ENCODE data around the gene HTRA3.
"Not testable (repeated sequence)": the region's sequence is repeated elsewhere in the genome, so short reads cannot be mapped to it uniquely, and the experiment has no call there.

The HTRA3 gene

DNA sequence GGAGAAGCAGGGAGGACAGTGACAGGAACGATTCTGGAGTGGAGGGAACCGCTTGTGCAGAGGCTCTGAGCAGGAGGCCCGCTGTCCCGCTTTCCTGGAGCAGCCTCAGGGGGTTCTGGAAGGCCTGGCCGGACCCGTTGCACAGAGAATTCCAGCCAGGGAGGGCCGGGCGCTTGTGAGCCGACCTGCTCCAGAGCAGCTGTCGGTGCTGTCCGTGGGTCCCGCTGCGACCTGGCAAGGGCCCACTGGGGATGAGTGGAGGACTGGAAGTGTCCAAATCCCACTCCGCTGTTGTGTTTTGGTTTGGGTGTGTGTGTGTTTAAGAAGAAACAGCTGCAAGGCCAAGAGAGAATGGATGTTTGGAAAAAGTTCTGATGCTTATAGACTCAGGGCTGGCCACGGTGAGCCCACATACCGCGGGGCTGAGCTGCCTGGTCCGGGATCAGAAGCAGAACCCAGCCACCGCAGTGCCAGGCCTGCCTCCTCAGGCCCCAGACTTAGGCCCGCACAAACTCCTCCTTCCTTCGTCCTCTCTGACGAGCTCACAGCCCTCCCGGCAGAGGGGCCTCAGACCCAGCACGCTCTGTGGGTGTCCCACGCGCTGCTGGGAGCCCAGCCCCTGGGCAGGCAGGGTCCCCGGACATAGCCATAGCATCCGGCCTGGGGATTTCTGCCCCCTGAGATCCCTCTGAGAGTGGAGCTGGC lies 73.9 kb downstream of the HTRA3 start:
- no peak for DNase-seq (ENCODE audit: low read depth)

DNA sequence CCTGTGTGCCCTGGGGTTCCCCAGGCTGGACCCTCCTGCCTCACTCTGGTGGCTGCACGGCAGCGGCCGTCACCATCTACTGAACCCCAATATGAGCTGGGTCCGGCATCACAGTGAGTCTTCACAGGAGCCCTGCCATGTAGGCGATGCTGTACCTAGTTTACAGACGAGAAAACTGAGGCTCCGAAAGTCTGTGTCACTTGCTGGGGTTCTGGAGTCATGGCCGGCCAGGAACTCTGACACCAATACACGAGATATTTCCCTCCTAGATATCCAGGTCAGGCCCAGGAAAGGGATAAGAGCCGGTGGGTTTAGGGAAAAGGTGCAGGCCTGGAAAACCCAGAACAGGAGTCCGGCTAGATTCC lies 74.4 kb downstream of the HTRA3 start:
- DNase-seq (ENCODE audit: low read depth), result no peak

DNA sequence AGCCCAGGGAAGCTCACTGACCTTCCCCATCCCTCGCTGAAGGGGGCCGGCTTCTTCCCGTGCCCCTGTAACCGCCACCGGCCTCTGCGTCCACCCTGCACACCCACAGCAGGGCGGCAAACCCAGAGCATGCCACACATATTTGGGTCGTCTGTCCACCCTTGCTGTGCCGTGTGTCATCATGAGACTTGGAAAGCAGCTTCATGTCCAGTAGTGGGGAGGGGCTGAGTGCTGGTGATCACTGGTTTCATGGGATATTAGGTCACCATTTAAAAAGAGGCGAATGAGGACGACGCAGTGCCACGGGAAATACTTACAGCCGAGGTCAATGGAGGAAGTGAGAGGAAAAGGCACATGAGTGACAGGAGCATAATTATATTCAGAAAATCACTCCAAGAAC lies 74.8 kb downstream of the HTRA3 start:
- DNase-seq (ENCODE audit: low read depth), result no peak

DNA sequence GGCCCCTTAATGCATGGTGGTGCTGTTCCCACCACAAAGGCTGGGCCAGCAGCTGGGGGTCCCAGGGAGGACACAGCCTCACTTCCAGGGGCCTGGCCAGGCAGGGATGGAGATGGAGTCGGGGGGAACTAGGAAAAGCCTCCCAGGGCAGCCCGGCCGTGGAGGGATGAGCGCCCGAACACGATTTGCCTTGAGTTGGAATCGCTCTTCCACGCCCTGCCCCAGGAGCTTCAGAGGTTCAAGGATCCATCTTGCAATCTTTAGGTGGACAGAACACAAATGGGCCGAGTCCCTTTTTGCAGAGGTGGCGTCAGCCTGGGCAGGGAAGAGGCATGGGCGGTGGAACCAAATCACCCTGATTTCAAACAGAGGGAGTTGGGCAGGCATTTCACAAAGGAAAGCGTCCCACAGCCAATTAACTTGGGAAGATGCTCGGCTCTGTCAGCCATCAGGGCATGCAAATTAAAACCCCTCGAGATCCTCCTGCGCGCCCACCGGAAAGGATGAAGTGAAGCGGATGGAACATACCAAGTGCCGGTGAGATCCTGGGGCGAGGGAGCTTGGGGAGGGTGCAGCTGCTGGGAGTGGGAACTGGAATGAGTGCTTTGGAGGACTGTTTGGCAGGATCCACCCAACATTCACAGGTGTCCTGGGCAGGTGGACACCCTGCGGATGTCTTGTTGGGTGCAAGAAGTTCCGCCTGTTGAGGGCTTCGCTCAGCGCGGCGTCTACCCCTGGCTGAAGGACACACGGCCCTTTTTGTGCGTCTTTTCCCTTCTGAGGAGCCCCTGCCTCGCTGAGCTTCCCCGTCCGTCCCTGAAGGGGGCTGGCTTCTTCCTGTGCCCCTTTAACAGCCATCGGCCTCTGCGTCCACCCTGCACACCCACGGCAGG lies 75.7 kb downstream of the HTRA3 start:
- DNase-seq (ENCODE audit: low read depth), result no peak

DNA sequence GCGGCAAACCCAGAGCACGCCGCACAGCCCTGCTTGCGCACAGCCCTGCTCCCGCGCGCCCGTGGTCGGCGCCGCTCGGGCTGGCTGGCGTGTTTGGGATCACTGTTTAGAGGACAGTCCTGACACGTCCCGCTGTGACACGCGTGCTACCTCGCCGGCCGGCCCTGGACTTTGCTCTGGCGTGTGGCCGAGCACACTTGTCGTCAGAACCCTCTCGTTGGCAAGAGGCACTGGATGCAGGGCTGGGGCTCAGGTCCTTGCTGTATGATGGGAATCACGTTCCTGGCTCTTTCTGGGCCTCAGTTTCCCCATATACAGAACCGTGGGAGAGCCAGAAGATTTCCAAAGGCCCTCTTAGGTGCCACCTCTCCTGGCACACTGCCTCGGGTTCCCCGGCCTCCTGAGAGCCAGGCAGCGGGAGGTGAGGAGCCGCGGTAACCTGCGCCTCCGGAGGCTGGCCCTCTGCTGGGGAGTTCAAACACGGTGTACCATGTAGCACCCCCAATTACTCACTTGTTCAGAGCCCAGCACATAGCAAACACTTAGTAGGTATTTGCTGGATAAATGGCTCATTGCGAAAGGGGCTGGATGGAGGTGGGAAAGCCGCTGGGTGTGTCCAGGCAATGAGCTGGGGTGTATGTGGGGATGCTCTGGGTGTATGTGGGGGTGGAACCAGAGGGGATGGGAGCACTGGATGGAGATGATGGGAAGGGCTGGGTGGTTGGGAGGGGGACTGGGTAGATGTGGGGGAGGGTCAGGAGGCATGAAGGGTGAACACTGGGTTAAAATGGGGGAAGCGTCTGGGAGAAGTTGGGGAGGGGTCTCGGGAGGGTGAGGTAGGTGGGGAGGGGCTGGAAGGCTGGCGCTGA lies 76.6 kb downstream of the HTRA3 start:
- DNase-seq (ENCODE audit: low read depth), result no peak

DNA sequence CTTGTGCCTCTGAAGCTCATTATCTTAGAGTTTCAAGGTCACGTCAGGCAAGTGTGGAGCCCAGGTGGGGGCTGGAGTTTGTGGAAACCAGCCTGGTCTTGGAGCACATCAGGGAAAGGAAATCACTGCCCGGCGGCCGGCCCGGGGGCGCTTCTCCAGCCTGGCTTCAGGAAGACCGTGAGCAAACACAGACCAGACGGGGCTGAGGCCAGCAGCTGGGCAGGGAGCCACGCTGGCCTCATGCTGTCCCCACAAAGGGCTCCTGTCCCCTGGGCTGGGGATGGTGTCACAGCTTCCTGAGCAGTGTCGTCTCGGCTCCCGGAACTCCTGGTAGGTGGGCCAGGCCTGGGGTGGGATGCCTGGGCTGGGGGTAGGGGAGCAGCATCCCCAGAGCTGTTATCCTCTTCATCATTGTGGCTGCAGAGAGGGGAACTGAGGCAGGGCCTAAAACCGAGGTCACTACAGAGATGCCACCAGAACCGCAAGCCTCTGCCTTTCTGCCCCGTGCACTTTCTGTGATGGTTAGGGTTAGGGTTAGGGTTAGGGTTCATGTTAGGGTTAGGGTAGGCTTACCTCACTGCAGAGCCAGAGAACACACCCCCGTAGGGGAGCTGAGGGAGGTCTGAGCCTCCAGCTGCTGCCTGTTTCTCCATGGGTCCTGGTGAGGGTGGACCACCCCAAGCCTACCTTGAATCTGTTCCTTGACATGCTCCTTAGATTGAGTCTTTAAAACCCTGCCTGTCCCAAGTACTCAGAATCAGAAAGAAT lies 77.5 kb downstream of the HTRA3 start:
- DNase-seq (ENCODE audit: low read depth), result no peak

DNA sequence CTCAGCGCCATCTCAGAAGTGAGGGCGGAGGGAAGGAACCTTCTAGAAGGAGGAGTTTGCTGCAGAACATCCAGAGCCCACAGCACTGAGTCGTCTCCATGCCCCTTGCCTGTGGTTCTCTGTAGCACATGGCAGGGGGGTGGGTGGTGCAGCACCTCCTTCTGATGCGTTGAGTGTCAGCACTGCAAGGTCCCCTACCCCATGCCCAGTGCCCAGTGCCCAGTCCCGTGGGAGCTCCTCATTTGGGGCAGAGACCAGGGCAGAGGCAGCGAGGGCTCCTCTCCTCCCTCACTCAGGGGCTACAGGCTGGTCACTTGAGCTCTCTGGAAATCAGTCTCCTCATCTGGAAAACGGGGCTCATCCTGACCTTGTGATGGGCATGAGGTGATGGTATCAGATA lies 78.1 kb downstream of the HTRA3 start:
- no peak for DNase-seq (ENCODE audit: low read depth)

DNA sequence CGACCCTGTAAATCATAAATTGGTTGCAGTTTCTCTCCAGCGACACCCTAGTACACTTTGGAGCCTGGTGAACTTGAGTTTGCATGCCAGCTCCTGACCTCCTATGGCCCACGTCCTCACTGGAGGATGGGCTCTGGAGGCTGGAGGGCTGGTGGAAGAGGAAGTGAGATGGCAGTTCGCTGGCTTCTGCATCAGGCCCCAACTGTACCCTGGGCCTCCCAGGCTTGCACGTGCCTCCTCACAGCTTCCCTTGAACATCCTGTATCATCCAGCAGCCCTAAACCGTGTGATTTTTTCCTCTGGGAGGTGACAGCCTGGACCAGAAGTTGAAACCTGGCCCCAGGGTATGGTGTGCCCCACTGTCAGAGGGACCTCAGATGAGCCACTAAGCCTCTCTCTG lies 78.5 kb downstream of the HTRA3 start:
- no peak for DNase-seq (ENCODE audit: low read depth)

DNA sequence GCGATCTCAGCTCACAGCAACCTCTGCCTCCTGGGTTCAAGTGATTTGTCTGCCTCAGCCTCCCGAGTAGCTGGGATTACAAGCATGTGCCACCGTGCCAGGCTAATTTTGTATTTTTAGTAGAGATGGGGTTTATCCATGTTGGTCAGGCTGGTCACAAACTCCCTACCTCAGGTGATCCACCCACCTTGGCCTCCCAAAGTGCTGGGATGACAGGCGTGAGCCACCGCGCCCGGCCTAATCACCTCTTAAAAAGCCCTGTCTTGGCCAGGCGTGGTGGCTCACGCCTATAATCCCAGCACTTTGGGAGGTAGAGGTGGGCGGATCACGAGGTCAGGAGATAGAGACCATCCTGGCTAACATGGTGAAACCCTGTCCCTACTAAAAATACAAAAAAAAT lies 79.7 kb downstream of the HTRA3 start:
- not testable (repeated sequence) for DNase-seq (ENCODE audit: low read depth)

DNA sequence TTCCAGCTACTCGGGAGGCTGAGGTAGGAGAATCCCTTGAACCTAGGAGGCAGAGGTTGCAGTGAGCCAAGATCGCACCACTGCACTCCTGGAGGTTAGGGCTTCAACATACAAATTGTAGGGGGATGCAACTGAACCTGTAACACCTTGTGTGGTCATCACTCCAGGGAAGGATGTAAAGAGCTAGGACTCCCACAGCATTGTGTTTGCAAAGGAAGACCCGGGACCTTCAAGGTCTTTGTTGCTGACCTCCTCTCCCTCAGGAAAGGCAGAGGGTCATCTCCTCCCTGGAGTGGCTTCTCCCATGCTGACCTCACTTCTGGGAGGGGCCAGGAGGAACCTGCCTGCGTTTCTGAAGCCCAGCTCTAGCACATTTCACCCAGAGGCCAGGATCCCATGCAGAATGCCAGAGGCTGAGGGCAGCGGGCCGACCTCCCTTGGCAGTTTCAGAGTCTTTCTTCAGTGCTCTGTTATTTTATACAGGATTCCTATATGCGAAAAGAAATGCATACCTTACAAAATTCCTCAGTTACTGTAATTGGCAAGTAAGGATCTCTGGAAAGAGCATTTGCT lies 80.2 kb downstream of the HTRA3 start:
- DNase-seq (ENCODE audit: low read depth), result no peak

DNA sequence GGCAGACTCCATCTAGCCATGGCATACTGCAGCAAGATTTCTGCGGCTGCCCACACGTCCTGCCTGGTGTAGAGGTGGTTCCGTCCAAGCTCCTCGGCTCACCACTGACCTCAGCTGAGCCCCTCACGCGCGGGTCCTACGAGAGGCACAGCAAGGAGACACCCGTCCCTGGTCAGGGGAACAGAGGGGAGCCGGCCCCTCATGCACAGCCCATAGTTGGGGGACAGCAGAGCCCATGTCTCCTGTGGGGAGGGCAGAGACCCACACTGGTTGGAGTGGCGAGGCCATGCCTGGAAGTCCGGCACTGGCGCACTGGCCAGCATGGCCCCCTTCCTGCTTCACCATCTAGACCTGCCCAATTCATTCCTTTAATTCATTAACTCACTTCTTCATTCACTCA lies 80.8 kb downstream of the HTRA3 start:
- no peak for DNase-seq (ENCODE audit: low read depth)

DNA sequence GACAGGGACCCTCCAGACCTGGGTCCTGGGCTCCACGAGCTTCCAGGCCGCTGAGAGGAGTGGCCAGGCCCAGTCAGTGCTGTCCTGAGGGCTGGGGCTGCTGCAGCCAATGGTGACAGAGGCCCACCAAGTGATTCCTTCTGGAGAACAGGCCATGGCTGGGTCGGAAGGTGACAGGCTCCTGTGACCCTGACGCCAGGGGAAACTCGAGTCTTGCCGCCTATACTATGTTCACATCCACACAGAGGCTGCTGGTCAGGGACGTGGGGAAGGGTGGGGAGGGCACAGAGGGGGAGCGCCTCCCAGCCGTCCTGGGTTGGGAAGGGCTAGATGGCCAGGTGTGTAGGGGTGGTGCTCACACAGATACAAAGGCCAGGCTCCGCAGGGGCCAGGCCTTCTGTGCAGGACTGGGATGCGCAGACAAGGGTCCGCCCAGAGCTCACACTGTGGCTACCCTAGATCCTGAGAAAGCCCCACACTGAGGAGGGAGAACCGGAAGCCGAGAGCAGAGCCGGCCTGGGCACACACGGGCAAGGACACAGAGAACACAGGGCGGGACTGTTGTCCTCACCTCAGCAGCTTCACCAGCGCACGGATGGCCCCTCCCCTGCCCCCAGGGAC lies 81.4 kb downstream of the HTRA3 start:
- DNase-seq (ENCODE audit: low read depth), result no peak

DNA sequence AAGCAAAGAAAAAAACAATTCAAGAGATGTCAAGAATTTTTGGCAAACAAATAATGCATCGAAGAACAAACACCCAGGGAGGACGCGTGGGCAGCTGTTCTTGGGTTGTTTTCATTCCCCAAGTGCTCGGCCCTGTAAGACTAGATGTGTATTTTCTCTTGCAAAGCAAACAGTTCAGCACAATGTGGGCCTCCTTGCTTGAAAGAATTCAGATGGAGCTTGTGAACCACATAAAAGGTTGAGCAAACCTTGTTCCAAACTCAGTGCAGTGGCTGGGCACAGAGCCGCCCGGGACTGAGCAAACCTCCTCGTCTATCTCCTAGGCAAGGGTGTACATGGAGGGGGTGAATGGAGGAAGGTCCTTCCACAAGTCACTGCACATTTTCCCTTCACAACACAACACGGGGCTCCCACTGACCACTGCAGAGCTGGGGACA lies 82.4 kb downstream of the HTRA3 start:
- no peak for DNase-seq (ENCODE audit: low read depth)

DNA sequence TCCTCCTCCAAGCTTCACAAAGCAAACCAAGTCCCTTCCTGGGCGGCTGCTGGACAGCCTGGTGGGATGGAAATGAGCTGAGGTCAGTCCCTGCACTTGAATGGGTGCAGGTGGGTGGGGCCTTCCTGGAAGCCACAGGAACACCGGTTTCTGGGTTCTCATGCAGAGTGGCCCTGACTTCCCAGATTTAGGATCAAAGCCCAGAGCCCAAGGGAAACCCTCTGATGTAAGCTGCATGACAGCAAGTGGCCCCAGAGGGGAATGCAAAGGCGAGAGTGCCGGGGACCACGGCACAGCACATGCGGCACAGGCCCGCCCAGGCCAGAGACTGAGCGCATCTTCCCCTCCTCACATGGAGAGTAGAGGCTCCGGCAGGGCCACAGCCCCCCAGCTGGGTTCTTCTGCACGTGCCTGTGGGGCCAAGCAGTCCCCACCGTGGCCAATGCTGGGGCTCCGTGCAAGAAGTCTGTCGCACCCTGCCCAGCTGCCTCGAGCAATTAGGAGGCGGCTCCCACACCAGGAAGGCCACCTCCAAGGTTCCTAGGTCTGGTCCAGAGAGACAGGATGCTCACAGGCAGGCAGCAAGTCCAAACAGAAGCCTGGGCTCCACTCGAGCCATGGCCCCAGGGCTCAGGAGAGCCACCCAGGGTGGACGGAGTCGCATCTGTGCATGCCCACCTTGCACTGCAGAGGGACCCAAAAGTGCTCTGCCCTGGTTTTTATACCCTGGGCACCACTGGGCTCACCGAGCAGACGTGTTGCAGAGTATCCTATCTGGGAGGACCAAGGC lies 83.0 kb downstream of the HTRA3 start:
- DNase-seq (ENCODE audit: low read depth), result no peak

DNA sequence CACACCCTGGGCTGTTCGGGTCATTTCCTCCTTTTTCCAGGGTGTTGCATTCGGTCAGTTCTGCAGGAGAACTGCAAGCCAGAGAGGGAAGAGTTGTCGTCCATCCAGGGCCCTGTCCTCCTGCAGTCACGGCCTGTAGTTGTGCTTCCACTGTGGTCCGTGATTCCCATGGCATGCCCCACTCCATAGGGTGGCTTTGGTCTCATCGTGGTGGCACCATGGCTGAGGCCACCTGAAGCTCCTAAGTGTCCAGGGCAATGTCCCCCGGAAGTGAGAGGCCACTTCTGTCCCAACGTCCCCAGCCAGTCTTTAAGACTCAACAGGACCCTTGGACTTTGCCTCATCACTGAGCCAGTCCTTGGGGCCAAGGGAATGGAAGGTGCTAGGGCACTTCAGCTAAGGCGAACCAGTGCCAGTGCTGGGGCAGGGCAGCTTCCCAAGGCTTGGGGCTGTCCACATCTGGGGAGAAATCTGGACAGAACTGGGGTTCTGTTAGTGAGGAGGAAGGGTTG lies 83.7 kb downstream of the HTRA3 start:
- DNase-seq (ENCODE audit: low read depth), result no peak

DNA sequence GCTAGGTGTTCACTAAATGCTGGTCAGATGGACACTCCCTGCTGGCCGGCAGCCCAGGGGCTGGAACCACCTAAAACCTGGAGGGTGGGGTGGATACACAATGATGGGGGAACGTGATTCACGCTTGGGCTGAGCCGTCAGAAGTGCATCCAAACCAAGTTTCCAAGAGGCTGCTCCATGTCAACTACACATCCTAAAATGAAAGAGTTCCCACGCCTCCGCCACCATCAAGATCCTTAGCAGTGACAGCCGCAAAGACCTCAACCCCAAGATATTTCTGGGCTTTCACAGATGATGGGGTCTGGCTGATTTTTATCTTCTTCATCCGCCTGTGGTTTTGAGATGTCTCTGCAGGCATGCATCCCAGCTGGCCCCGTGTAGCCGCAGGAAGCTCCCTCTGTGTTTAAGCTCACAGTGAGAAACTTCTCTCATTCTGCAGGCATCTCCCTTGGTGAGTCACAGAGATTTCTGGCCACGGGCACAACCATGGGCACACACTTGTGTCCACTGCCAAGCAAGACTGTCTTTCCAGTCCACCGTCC lies 84.4 kb downstream of the HTRA3 start:
- DNase-seq (ENCODE audit: low read depth), result no peak

DNA sequence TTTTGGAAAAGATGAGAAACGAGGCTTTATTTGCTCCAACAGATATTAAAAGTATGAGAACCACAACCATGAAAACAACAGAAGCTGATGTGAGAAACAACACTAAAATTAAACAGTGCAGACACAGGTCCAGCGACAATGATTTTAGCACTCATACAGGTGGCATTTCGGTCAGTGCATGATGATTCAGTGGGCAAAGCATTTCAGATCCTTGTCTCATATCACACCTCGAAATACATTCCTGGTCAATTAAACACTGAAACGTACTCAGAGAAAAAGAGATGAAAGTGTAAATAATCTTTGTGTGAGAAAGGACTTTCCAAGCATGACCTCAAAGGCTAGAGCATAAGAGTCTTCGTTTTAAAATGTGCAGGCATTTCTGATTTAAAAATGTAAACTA lies 85.8 kb downstream of the HTRA3 start:
- no peak for DNase-seq (ENCODE audit: low read depth)

DNA sequence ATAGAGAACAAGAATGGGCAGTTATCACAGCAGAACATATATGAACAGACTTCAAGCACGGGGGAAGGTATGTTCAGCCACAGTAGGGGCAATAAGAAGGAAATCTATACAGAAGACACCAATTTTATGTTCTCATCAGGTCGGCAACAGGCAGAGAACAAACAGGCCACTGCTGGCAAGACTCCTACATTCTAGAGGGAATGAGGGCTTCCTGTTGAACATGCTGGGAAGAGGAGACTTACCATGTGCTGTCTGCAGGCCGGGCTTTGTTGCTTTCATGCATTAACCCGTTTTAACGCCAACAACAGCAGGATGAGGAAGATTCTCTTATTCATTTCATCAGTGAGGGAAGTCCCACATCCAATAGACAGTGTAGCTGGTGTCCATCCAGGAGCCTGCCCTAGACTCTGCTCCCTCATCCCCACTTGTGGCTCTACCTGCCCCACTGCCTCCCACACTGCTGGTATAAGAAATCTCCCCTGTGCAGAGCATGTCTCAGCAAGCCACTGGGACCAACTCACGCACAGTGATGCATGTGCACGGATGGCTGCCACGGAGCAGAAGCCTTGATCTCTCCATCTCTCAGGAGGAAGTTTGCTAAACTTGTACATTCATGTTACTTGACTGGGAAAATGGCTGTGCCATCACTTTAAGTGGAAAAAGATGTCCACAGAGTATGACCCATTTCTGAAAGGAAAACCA lies 86.5 kb downstream of the HTRA3 start:
- no peak for DNase-seq (ENCODE audit: low read depth)
